DOHH2 (cell line): ENCODE data around the gene HNF1A.

Experiments
- H3F3A ChIP-seq: fragments of 200-600 bp; sonication (generic), shearing (Covaris generic); 2 replicates; pipeline ENCODE4 v1.6.0; 2016; ENCODE audit warnings: antibody characterized with exemption, mild to moderate bottlenecking; ENCODE audit not compliant: control insufficient read depth, insufficient read depth
- H3K27ac ChIP-seq: fragments of 200-600 bp; sonication (generic); 2 replicates; pipeline ENCODE4 v1.5.1; 2014; ENCODE audit warnings: low read depth, mild to moderate bottlenecking, low read length, moderate library complexity
- H3K27me3 ChIP-seq: fragments of 200-600 bp; sonication (generic); 2 replicates; pipeline ENCODE4 v1.6.1; 2014; ENCODE audit warnings: mild to moderate bottlenecking, low read length, mixed read lengths; ENCODE audit not compliant: control insufficient read depth
- H3K36me3 ChIP-seq: fragments of 200-600 bp; sonication (generic); 2 replicates; pipeline ENCODE4 v1.6.1; 2014; ENCODE audit warnings: mild to moderate bottlenecking, low read length, moderate library complexity, mixed read lengths; ENCODE audit not compliant: control insufficient read depth
- H3K4me1 ChIP-seq: fragments of 200-600 bp; sonication (generic); 2 replicates; pipeline ENCODE4 v1.6.1; 2014; ENCODE audit warnings: mild to moderate bottlenecking, low read length, mixed read lengths; ENCODE audit not compliant: control insufficient read depth
- H3K4me2 ChIP-seq: fragments of 200-600 bp; sonication (generic); 2 replicates; pipeline ENCODE4 v1.6.0; 2014; ENCODE audit warnings: mild to moderate bottlenecking, low read length, moderate library complexity
- H3K4me3 ChIP-seq: fragments of 200-600 bp; sonication (generic); 2 replicates; pipeline ENCODE4 v1.5.1; 2014; ENCODE audit warnings: mild to moderate bottlenecking, low read length, mixed read lengths
- H3K79me2 ChIP-seq: fragments of 200-600 bp; sonication (generic); 2 replicates; pipeline ENCODE4 v1.6.1; 2014; ENCODE audit warnings: mild to moderate bottlenecking, low read length, mixed read lengths; ENCODE audit not compliant: control insufficient read depth
- H3K9me2 ChIP-seq: fragments of 200-600 bp; sonication (generic); replicated peaks from 2 replicates; pipeline ENCODE4 v1.6.1; 2014; ENCODE audit warnings: mild to moderate bottlenecking, low read length, mixed read lengths; ENCODE audit not compliant: control insufficient read depth
- H3K9me3 ChIP-seq: fragments of 200-600 bp; sonication (generic); 2 replicates; pipeline ENCODE4 v1.6.1; 2014; ENCODE audit warnings: antibody characterized with exemption, low read length, mixed read lengths; ENCODE audit not compliant: control insufficient read depth, insufficient read depth
- H4K20me1 ChIP-seq: fragments of 200-600 bp; sonication (generic); 2 replicates; pipeline ENCODE4 v1.6.0; 2014; ENCODE audit warnings: low read depth, mild to moderate bottlenecking, antibody characterized with exemption, low read length, moderate library complexity; ENCODE audit not compliant: control insufficient read depth, insufficient read depth
- CTCF ChIP-seq: fragments of 200-600 bp; sonication (generic); IDR thresholded peaks from one replicate; pipeline ENCODE4 v1.5.1; 2014; ENCODE audit warnings: antibody characterized with exemption, mild to moderate bottlenecking, low read depth, low read length; ENCODE audit not compliant: poor library complexity, severe bottlenecking
- EZH2phosphoT487 ChIP-seq: fragments of 200-600 bp; sonication (generic); IDR thresholded peaks from 2 replicates; pipeline ENCODE4 v1.6.1; 2017; ENCODE audit warnings: borderline replicate concordance, mild to moderate bottlenecking, antibody characterized with exemption, low read length, moderate library complexity, mixed read lengths

Gene HNF1A

GRCh38 chr12:120980800-120981368, 2.5 kb downstream of the HNF1A start:
- TF ChIP-seq CTCF (no peak), EZH2phosphoT487 (no peak)
- Histone ChIP-seq H3K4me2 (no peak overlapping the region), H4K20me1 (no peaks in the 10 kb centered on the region), H3K27ac (no peak overlapping the region), H3K9me3 (no peaks in the 10 kb centered on the region), H3K79me2 (no peaks in the 10 kb centered on the region), H3K27me3 (no peaks in the 10 kb centered on the region), H3K4me3 (no peak overlapping the region), H3K36me3 (no peaks in the 10 kb centered on the region), H3K4me1 (no peaks in the 10 kb centered on the region), H3K9me2 (no peaks in the 10 kb centered on the region), H3F3A (no peaks in the 10 kb centered on the region)

- H3K79me2 ChIP-seq = no peaks in the 10 kb centered on the region
- H3K4me2 ChIP-seq = no peak overlapping the region
- no peaks in the 10 kb centered on the region for H3K9me2 ChIP-seq
- H3K4me3 ChIP-seq = no peak overlapping the region
- H3F3A ChIP-seq = no peaks in the 10 kb centered on the region
- H4K20me1 ChIP-seq = no peaks in the 10 kb centered on the region
- H3K27me3 ChIP-seq = no peaks in the 10 kb centered on the region
- H3K9me3 ChIP-seq = no peaks in the 10 kb centered on the region
- H3K36me3 ChIP-seq = no peaks in the 10 kb centered on the region
- H3K27ac ChIP-seq = no peak overlapping the region
- H3K4me1 ChIP-seq = no peaks in the 10 kb centered on the region
- TF ChIP-seq CTCF = no peak
These were observed 3.1 kb downstream of the HNF1A start for GRCh38 chr12:120981407-120981941.

- Histone ChIP-seq H3K4me2 (no peak overlapping the region), H3F3A (no peaks in the 10 kb centered on the region), H3K4me1 (no peaks in the 10 kb centered on the region), H3K79me2 (no peaks in the 10 kb centered on the region), H3K9me2 (no peaks in the 10 kb centered on the region), H3K36me3 (no peaks in the 10 kb centered on the region), H4K20me1 (no peaks in the 10 kb centered on the region), H3K27ac (no peak overlapping the region), H3K27me3 (no peaks in the 10 kb centered on the region), H3K9me3 (no peaks in the 10 kb centered on the region), H3K4me3 (no peak overlapping the region)
- TF ChIP-seq CTCF = no peak
- TF ChIP-seq EZH2phosphoT487 = no peak
These were observed 4.3 kb downstream of the HNF1A start for GRCh38 chr12:120982659-120983058.
